IMR-90 (cell line): ENCODE results near the gene SORBS1.

Experiments used
- CEBPB ChIP-seq: IDR thresholded peaks from 2 replicates; pipeline ENCODE4 v1.6.1; 2012; ENCODE audit warnings: low read depth, low read length, improper control_type of control experiment
- CTCF ChIP-seq: conservative IDR thresholded peaks from 2 replicates; pipeline ENCODE4 v1.5.1; 2012; ENCODE audit warnings: mild to moderate bottlenecking, low read depth, low read length, improper control_type of control experiment
- ELK1 ChIP-seq: fragments of 150-350 bp; IDR thresholded peaks from 2 replicates; pipeline ENCODE4 v1.6.1; 2016; ENCODE audit warnings: low read depth, mild to moderate bottlenecking, low read length, moderate library complexity, borderline replicate concordance
- MAFK ChIP-seq: IDR thresholded peaks from 2 replicates; pipeline ENCODE4 v1.6.1; 2012; ENCODE audit warnings: low read depth, low read length, improper control_type of control experiment
- MXI1 ChIP-seq: IDR thresholded peaks from 2 replicates; pipeline ENCODE4 v1.6.1; 2012; ENCODE audit warnings: low read depth, mild to moderate bottlenecking, low read length, moderate library complexity, borderline replicate concordance
- POLR2A ChIP-seq: IDR thresholded peaks from 2 replicates; pipeline ENCODE4 v1.6.1; 2012; ENCODE audit warnings: mild to moderate bottlenecking, low read depth, low read length
- RAD21 ChIP-seq: IDR thresholded peaks from 2 replicates; pipeline ENCODE4 v1.6.1; 2012; ENCODE audit warnings: low read length, improper control_type of control experiment
- RCOR1 ChIP-seq: IDR thresholded peaks from 2 replicates; pipeline ENCODE4 v1.6.1; 2012; ENCODE audit warnings: mild to moderate bottlenecking, low read length, improper control_type of control experiment; ENCODE audit not compliant: insufficient replicate concordance
- RFX5 ChIP-seq: IDR thresholded peaks from 2 replicates; pipeline ENCODE4 v1.8.0; 2012; ENCODE audit warnings: low read depth, mild to moderate bottlenecking, low read length, moderate library complexity
- SMC3 ChIP-seq: fragments of 150-350 bp; IDR thresholded peaks from 2 replicates; pipeline ENCODE4 v1.6.1; 2016; ENCODE audit warnings: low read depth, mild to moderate bottlenecking, antibody characterized with exemption, low read length, moderate library complexity
- USF2 ChIP-seq: fragments of 150-350 bp; IDR thresholded peaks from 2 replicates; pipeline ENCODE4 v1.6.1; 2017; ENCODE audit warnings: mild to moderate bottlenecking, antibody characterized with exemption, low read length, low read depth

DNA sequence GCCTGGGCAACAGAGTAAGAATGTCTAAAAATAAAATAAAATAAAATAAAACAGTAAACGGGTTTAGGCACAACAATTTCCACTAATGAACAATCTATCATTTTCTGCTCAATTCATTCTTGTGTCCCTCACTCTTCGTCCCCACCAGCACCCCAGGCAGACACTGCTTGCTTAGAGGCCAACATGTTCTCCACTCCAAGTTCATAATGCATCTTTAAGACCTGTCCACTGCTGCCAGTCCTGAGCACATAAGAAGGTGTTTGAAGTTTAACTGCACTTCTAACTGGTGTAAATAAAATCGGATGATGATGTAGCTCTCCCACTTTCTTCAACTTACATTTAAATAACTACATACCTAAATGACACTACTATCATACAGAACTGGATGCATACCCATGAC, 283.6 kb downstream of the SORBS1 start:
- TF ChIP-seq CTCF = no peak
- TF ChIP-seq CEBPB = no peak
- no peak for TF ChIP-seq MAFK
- TF ChIP-seq POLR2A = no peak
- TF ChIP-seq RFX5 = no peak
- no peak for TF ChIP-seq RAD21
- no peak for TF ChIP-seq ELK1
- TF ChIP-seq RCOR1 = no peak
- TF ChIP-seq SMC3 = no peak
- TF ChIP-seq MXI1 = no peak
- no peak for TF ChIP-seq USF2
